IPS-20b (cell line): ENCODE results near the gene MIEF1.
A peak's percentile ranks its signal among the peaks of the same experiment; 100 is the strongest.
"Not testable (repeated sequence)": the region's sequence is repeated elsewhere in the genome, so short reads cannot be mapped to it uniquely, and the experiment has no call there.

Experiments used
- H3K27ac ChIP-seq: one replicate; pipeline ENCODE4 v1.5.1; 2013; ENCODE audit warnings: low read length
- H3K27me3 ChIP-seq: 2 replicates; pipeline ENCODE4 v1.6.1; 2013; ENCODE audit warnings: mild to moderate bottlenecking, low read length, inconsistent platforms; ENCODE audit not compliant: insufficient read depth
- H3K36me3 ChIP-seq: 2 replicates; pipeline ENCODE4 v1.6.1; 2013; ENCODE audit warnings: low read depth, mild to moderate bottlenecking, inconsistent platforms, low read length, moderate library complexity; ENCODE audit not compliant: insufficient read depth
- H3K4me1 ChIP-seq: 2 replicates; pipeline ENCODE4 v1.6.1; 2013; ENCODE audit warnings: mild to moderate bottlenecking, control low read depth, inconsistent platforms, low read length, moderate library complexity; ENCODE audit not compliant: insufficient read depth
- H3K4me3 ChIP-seq: 2 replicates; pipeline ENCODE4 v1.5.1; 2013; ENCODE audit warnings: mild to moderate bottlenecking, low read length, inconsistent platforms
- H3K9ac ChIP-seq: 2 replicates; pipeline ENCODE4 v1.6.1; 2013; ENCODE audit warnings: low read depth, mild to moderate bottlenecking, inconsistent platforms, low read length, moderate library complexity
- H3K9me3 ChIP-seq: 2 replicates; pipeline ENCODE4 v1.6.1; 2013; ENCODE audit warnings: mild to moderate bottlenecking, low read depth, low read length, inconsistent platforms; ENCODE audit not compliant: insufficient read depth

Gene MIEF1

DNA sequence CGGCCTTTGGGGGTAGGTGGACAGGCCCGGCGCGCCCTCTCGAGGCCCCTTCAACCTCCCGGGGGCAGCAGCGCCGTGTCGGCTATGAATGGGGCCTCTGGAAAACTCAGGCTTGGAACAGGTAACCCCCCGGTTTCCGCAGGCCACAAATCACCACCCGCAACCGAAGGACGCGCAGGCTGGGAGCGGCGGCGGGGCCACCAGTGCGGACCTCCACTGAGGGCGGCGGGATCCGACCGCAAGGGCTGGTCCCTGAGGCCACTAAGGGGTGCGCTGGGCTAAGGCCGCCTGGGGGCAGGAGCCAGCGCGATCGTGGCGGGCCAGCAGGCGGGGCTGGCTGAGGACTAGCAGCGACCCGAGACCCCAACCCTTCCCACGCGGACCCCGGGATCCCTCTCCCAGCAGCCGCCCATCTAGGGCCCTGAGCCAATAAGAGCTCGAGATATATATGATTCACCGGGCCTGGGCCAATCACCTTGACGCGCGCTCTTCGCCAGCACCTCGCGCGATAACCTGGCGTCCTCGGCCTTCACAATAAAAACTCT lies 17.7 kb downstream of the MIEF1 start:
- Histone ChIP-seq H3K9me3 (no peaks in the 10 kb centered on the region), H3K27me3 (peaks cover 25% of the 10 kb centered on the region), H3K9ac (peak overlapping the region; percentile 92), H3K36me3 (peaks cover 60% of the 10 kb centered on the region), H3K4me1 (peaks cover 4% of the 10 kb centered on the region; the same call in 1 of the 2 replicates), H3K27ac (peak overlapping the region; percentile 97), H3K4me3 (peak overlapping the region; percentile 93)

DNA sequence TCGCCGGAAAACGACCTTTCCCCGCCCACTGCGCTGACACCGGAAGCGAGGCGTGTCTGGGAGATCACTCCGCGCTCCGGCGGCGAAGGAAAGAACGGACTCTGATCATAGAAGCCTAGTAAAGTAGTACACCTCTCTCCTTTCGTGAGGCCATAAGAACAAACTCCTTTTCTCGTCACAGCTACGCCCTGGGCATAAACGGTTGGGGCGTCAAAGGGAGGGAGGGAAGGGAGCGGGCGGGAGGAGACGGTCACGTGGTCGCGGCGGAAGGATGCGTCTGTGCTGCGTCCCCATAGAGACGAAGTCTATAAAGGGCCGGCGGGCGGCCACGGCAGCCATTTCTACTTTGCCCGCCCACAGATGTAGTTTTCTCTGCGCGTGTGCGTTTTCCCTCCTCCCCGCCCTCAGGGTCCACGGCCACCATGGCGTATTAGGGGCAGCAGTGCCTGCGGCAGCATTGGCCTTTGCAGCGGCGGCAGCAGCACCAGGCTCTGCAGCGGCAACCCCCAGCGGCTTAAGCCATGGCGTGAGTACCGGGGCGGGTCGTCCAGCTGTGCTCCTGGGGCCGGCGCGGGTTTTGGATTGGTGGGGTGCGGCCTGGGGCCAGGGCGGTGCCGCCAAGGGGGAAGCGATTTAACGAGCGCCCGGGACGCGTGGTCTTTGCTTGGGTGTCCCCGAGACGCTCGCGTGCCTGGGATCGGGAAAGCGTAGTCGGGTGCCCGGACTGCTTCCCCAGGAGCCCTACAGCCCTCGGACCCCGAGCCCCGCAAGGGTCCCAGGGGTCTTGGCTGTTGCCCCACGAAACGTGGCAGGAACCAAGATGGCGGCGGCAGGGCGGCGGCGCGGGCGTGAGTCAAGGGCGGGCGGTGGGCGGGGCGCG lies 18.4 kb downstream of the MIEF1 start, which contains the start of gene ATF4:
TSS of gene ATF4 (plus strand) at position 337 of the 880 bp plus-strand sequence. CDS start 884 bp downstream, outside the sequence.
- peaks cover 7% of the 10 kb centered on the region; the same call in 1 of the 2 replicates for H3K4me1 ChIP-seq

DNA sequence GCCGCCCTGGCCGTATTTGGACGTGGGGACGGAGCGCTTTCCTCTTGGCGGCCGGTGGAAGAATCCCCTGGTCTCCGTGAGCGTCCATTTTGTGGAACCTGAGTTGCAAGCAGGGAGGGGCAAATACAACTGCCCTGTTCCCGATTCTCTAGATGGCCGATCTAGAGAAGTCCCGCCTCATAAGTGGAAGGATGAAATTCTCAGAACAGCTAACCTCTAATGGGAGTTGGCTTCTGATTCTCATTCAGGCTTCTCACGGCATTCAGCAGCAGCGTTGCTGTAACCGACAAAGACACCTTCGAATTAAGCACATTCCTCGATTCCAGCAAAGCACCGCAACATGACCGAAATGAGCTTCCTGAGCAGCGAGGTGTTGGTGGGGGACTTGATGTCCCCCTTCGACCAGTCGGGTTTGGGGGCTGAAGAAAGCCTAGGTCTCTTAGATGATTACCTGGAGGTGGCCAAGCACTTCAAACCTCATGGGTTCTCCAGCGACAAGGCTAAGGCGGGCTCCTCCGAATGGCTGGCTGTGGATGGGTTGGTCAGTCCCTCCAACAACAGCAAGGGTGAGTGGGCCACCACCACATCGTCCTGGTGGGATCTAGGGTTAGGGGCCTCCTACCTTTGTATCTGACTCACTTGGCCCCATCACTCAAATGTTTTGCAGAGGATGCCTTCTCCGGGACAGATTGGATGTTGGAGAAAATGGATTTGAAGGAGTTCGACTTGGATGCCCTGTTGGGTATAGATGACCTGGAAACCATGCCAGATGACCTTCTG lies 19.2 kb downstream of the MIEF1 start:
- H3K36me3 ChIP-seq, result peaks cover 52% of the 10 kb centered on the region

More for the DNA sequence above, 18.4 kb downstream of the MIEF1 start, which contains the start of gene ATF4:
- H3K36me3 ChIP-seq, result peaks cover 60% of the 10 kb centered on the region
- peak within 1 kb of the TSS; percentile 93 for H3K4me3 ChIP-seq
- H3K9ac ChIP-seq, result peak within 1 kb of the TSS; percentile 92
- peak within 1 kb of the TSS; percentile 97 for H3K27ac ChIP-seq
- H3K27me3 ChIP-seq, result peaks cover 18% of the 10 kb centered on the region
- no peaks in the 10 kb centered on the region for H3K9me3 ChIP-seq

DNA sequence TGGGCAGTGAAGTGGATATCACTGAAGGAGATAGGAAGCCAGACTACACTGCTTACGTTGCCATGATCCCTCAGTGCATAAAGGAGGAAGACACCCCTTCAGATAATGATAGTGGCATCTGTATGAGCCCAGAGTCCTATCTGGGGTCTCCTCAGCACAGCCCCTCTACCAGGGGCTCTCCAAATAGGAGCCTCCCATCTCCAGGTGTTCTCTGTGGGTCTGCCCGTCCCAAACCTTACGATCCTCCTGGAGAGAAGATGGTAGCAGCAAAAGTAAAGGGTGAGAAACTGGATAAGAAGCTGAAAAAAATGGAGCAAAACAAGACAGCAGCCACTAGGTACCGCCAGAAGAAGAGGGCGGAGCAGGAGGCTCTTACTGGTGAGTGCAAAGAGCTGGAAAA lies 20.0 kb downstream of the MIEF1 start:
- peak overlapping the region; percentile 92; the same call in 1 of the 2 replicates for H3K9ac ChIP-seq
- not testable (repeated sequence) for H3K27me3 ChIP-seq, H3K4me1 ChIP-seq, H3K9me3 ChIP-seq, H3K27ac ChIP-seq
- H3K36me3 ChIP-seq, result peaks cover 46% of the 10 kb centered on the region
- H3K4me3 ChIP-seq, result peak overlapping the region; percentile 93

More for the DNA sequence above, 19.2 kb downstream of the MIEF1 start:
- Histone ChIP-seq H3K9ac (peak overlapping the region; percentile 92), H3K27ac (peak overlapping the region; percentile 97), H3K27me3 (peaks cover 12% of the 10 kb centered on the region), H3K4me3 (peak overlapping the region; percentile 93)
- H3K4me1 ChIP-seq, H3K9me3 ChIP-seq: not testable (repeated sequence)

DNA sequence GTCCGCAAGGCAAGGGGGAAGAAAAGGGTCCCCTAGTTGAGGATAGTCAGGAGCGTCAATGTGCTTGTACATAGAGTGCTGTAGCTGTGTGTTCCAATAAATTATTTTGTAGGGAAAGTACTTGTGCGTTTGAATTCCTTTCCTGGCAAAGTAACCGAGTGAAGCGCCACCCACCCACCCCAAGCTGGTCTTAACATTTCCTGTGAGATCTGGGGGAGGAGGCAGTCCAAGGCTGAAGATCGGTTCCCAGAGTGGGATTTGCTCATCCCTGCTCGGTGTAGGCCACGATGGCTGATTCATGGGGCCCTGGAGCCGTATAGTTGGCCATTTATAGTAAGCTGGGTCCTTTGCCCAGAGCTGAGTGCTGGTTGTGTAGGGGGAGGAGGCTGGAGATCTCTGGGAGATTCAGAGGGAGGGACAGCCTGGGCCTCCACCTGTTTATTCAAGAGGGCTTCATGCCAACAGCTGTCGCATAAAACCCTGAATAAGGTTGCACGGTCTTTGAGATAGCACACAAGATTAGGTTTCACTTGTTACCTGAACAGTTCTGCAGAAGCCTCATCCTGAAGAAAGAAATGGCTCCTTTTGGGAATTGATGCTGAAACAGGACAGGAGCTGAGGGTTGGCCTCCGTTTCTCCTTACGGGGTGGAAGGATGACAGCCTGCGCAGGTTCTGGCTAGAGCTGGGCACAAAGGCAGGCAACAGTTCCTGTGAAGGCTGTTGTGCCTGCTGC lies 20.6 kb downstream of the MIEF1 start:
- no peak overlapping the region for H3K27ac ChIP-seq
- peak overlapping the region; percentile 4; the same call in 1 of the 2 replicates for H3K9ac ChIP-seq
- H3K36me3 ChIP-seq, result peaks cover 48% of the 10 kb centered on the region
- H3K4me3 ChIP-seq, result peak overlapping the region; percentile 93
- H3K27me3 ChIP-seq, result peaks cover 6% of the 10 kb centered on the region; the same call in 1 of the 2 replicates
- peaks cover 7% of the 10 kb centered on the region; the same call in 1 of the 2 replicates for H3K4me1 ChIP-seq
- H3K9me3 ChIP-seq, result no peaks in the 10 kb centered on the region

DNA sequence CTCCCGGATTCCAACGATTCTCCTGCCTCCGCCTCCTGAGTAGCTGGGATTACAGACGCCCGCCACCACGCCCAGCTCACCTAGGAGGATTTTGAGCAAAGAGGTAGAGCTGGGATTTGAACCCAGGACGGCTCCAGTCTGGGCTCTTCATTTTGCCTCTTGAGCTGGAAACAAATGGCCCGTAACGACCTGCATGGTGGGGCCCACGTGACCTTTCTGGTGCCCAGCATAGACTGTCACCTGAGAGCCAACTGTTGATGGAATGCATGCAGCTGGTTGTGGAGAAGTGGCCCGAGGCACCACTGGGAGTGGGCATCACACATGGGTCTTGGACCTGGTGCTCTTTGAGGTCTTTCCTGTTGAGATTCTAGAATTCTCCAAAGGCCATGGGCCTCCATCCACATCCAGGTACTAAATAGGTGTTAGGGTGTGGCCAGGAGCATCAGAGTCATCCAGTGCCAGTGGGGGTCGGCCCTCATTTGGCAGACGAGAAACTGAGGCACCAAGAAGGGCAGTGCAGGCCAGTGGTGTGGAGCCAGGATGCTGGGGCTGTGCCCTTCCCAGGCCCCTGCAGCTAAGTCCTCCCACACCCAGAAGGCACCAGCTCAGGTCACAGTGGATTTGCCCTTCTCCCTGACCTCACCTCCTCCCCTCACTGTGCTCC lies 22.1 kb downstream of the MIEF1 start:
- Histone ChIP-seq H3K4me1 (peaks cover 7% of the 10 kb centered on the region; the same call in 1 of the 2 replicates), H3K27ac (no peak overlapping the region), H3K27me3 (no peaks in the 10 kb centered on the region), H3K36me3 (peaks cover 61% of the 10 kb centered on the region), H3K9ac (no peak overlapping the region), H3K4me3 (no peak overlapping the region), H3K9me3 (no peaks in the 10 kb centered on the region)

DNA sequence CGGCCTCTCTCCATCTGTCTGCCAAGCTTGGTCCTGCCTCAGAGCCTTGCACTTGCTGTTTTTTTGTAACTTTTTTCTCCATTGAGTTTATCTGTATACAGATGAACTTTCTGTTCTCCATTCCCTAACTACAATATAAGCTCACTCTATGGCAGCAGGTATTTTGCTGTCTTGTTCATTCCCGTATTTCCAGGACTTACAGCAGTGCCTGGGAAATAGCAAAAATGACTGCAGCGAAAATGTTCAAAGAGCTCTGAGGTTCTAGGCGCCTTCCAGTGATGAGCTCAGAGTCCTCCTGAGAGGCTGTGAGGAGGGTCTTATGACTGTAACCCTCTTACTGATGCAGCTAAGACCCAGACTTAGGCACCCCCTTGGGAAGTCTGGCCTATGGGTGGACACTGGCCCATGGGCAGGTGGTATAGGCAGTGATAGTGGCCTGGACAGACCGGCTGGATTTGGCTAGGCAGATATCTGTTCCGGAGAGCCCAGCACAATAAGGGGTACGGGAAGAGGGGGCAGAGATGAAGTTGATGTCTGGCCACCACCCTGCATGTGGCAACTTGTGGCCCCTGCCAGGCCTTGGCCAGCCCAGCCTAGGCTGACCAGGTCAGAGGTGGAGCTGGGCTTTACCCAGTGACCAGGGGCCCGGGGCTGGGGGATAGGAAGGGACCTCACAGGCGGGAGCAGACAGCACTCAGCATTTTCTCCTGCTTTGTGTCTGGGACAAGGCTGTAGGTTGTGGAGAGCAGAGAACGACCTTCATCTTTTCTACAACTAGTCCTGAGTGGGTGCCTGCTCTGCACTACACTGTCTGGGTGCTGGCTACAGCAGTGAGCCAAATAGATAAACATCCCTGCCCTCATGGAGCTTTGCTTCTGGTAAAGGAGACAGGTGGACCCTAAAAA lies 22.9 kb downstream of the MIEF1 start:
- H3K36me3 ChIP-seq, result peaks cover 68% of the 10 kb centered on the region
- H3K9ac ChIP-seq, result no peak overlapping the region
- no peak overlapping the region for H3K4me3 ChIP-seq
- H3K27ac ChIP-seq, result no peak overlapping the region
- no peaks in the 10 kb centered on the region for H3K9me3 ChIP-seq
- H3K27me3 ChIP-seq, result no peaks in the 10 kb centered on the region
- H3K4me1 ChIP-seq, result peaks cover 7% of the 10 kb centered on the region; the same call in 1 of the 2 replicates

DNA sequence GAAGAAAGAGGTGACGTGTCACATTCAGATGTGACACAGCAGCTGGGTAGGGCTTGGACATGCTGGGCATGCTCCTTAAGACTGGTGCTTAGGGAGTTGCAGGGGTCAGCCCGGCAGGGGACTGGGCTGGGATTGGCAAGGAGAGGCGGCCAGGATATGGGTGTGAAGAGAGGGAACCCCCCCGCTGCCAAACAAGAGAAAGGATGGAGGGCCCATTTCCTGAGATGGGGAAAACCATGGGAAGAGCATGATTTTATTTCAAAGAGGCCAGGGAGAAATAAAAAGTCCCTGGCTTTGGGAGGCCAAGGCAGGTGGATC lies 23.5 kb downstream of the MIEF1 start:
- Histone ChIP-seq H3K9me3 (no peaks in the 10 kb centered on the region), H3K9ac (no peak overlapping the region), H3K36me3 (peaks cover 74% of the 10 kb centered on the region), H3K27ac (no peak overlapping the region), H3K4me1 (peaks cover 7% of the 10 kb centered on the region; the same call in 1 of the 2 replicates), H3K27me3 (no peaks in the 10 kb centered on the region), H3K4me3 (no peak overlapping the region)

DNA sequence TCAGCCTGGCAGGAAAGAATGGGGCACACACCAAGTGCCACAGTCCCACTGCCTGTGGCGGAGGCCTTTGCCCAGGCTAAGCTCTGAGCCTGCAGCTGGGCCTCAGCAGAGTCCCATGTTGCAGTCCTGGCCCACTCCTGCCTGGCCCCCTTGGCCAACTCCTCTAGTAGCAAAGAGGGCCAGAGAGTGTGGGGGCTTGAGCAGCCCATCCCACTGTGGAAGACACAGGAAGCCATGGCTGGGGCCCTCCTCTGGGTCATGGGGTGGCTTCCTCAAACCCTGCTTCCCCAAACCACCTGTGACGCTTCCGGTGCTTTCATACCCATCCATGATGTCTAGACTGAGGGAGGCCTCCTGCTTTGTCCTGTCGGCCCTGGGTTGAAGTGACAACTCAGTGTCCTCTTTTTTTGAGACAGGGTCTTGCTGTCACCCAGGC lies 24.7 kb downstream of the MIEF1 start:
- Histone ChIP-seq H3K4me3 (no peak overlapping the region), H3K9ac (no peak overlapping the region; the same call in 1 of the 2 replicates), H3K27me3 (no peaks in the 10 kb centered on the region), H3K4me1 (peaks cover 12% of the 10 kb centered on the region), H3K27ac (no peak overlapping the region), H3K36me3 (peaks cover 74% of the 10 kb centered on the region), H3K9me3 (no peaks in the 10 kb centered on the region)

DNA sequence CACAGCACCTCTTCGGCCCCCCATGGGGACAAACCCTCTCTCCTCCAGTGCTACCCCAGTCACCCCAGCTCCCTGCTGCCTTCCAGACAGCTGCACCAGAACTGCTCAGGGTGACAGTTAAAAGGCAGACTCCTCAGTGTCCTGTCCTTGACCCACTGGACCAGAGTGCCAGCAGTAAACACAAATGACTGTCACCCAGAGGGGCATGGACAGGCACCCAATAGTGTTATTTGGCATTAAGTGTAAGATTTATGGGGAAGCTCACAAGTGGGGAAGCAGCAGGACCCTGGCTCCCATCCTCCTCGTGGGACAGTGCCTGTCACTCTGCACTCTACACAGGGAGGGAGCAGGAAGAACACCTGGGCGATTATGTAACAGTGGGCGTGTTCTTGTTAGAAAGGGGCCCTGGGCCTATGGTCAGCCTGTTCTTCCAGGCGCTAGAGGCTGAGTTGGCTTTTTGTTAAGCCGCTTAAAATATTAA lies 25.4 kb downstream of the MIEF1 start:
- H3K9me3 ChIP-seq, result no peaks in the 10 kb centered on the region
- H3K27ac ChIP-seq, result no peak overlapping the region
- H3K4me3 ChIP-seq, result no peak overlapping the region
- H3K4me1 ChIP-seq, result peaks cover 14% of the 10 kb centered on the region
- peaks cover 67% of the 10 kb centered on the region for H3K36me3 ChIP-seq
- no peak overlapping the region for H3K9ac ChIP-seq
- H3K27me3 ChIP-seq, result no peaks in the 10 kb centered on the region
